Progenitor cell of endocrine pancreas (in vitro differentiated cells): ENCODE measurements around the gene THOP1. TPM values are rescaled to one million over a fixed set of nuclear protein-coding genes. Genes with fewer than 3 reads are reported as not detected.
A peak's percentile ranks its signal among the peaks of the same experiment; 100 is the strongest.

Source experiments
- DNase-seq: peaks from one replicate; pipeline ENCODE4 v3.0.0; 2021; ENCODE audit warnings: low spot score; ENCODE audit not compliant: unreplicated experiment
- H3K27ac Mint-ChIP-seq: 2 replicates; pipeline ENCODE4 v1.8.0; 2021; ENCODE audit warnings: mild to moderate bottlenecking, moderate library complexity, mixed read lengths
- H3K27me3 Mint-ChIP-seq: 2 replicates; pipeline ENCODE4 v1.8.0; 2021; ENCODE audit warnings: mixed read lengths
- H3K36me3 Mint-ChIP-seq: 2 replicates; pipeline ENCODE4 v1.8.0; 2022; ENCODE audit warnings: mixed read lengths; ENCODE audit not compliant: insufficient read depth
- H3K4me1 Mint-ChIP-seq: 2 replicates; pipeline ENCODE4 v1.8.0; 2021; ENCODE audit warnings: low read depth, mixed read lengths
- H3K4me3 Mint-ChIP-seq: 2 replicates; pipeline ENCODE4 v1.8.0; 2021; ENCODE audit warnings: low read depth, mild to moderate bottlenecking, moderate library complexity, mixed read lengths
- H3K9me3 Mint-ChIP-seq: 2 replicates; pipeline ENCODE4 v1.8.0; 2021; ENCODE audit warnings: low read depth, mixed read lengths
- CTCF ChIP-seq: fragments of 200-600 bp; sonication (generic); IDR thresholded peaks from one replicate; pipeline ENCODE4 v1.5.0; 2021; ENCODE audit warnings: antibody characterized with exemption, mild to moderate bottlenecking; ENCODE audit not compliant: unreplicated experiment
- total RNA-seq: library from RNA; stranded (reverse); gene quantifications from 2 replicates; pipeline ENCODE4 v1.2.1, GENCODE V29; 2021

THOP1 gene
- total RNA-seq, 1 donor from 2014 or later, result 108 TPM

- Mint-ChIP-seq H3K36me3 (peaks cover 68% of the 10 kb centered on the region), H3K4me3 (no peak overlapping the region), H3K9me3 (peaks cover 49% of the 10 kb centered on the region), H3K27ac (no peak overlapping the region), H3K27me3 (no peaks in the 10 kb centered on the region), H3K4me1 (no peaks in the 10 kb centered on the region)
- DNase-seq, result no peak
- no peak for TF ChIP-seq CTCF
Measured at GRCh38 chr19:2856457-2857050, 71.3 kb downstream of the THOP1 start.

GRCh38 chr19:2858864-2859263 lies 73.6 kb downstream of the THOP1 start:
- Mint-ChIP-seq H3K36me3 (peaks cover 49% of the 10 kb centered on the region), H3K27me3 (no peaks in the 10 kb centered on the region), H3K4me1 (no peaks in the 10 kb centered on the region), H3K9me3 (peaks cover 37% of the 10 kb centered on the region), H3K27ac (no peak overlapping the region), H3K4me3 (no peak overlapping the region)
- no peak for DNase-seq
- no peak for TF ChIP-seq CTCF

- peaks cover 12% of the 10 kb centered on the region for H3K4me1 Mint-ChIP-seq
- peaks cover 18% of the 10 kb centered on the region for H3K9me3 Mint-ChIP-seq
- H3K27me3 Mint-ChIP-seq, result no peaks in the 10 kb centered on the region
- TF ChIP-seq CTCF, result no peak
- no peak for DNase-seq
- H3K4me3 Mint-ChIP-seq, result no peak overlapping the region
- peak overlapping the region; percentile 67 for H3K27ac Mint-ChIP-seq
- peaks cover 13% of the 10 kb centered on the region for H3K36me3 Mint-ChIP-seq
Measured at GRCh38 chr19:2863816-2864215, 78.5 kb downstream of the THOP1 start.

Other genes with a start within 250 kb of the THOP1 start
- gene GNG7, start 82.8 kb upstream of the THOP1 start, total RNA-seq, result 9.9 and 11.3 TPM in 2 replicates
- 8.6 and 10.8 TPM in 2 replicates for gene DIRAS1, start 64.1 kb upstream of the THOP1 start, total RNA-seq
- gene SLC39A3, start 45.5 kb upstream of the THOP1 start, total RNA-seq, result 22.7 and 23.8 TPM in 2 replicates
- gene SGTA, start 2.2 kb upstream of the THOP1 start, total RNA-seq, result 74.1 and 77.5 TPM in 2 replicates
- 12.1 and 14.1 TPM in 2 replicates for gene ZNF554, start 34.4 kb downstream of the THOP1 start, total RNA-seq
- 13.3 and 13.7 TPM in 2 replicates for gene ZNF555, start 56.0 kb downstream of the THOP1 start, total RNA-seq
- not detected in 2 replicates for gene ZNF556, start 81.8 kb downstream of the THOP1 start, total RNA-seq
- gene ZNF57, start 115.4 kb downstream of the THOP1 start, total RNA-seq, result 3.8 and 5.3 TPM in 2 replicates
- gene ZNF77, start 159.5 kb downstream of the THOP1 start, total RNA-seq, result 6.3 and 7.1 TPM in 2 replicates
- 18.4 and 21.0 TPM in 2 replicates for gene TLE6, start 192.1 kb downstream of the THOP1 start, total RNA-seq
- 147 and 160 TPM in 2 replicates for gene TLE2, start 243.8 kb downstream of the THOP1 start, total RNA-seq